Activated CD8-positive, alpha-beta memory T cell treated with anti-CD3 and anti-CD28 coated beads for 36 hours (primary cell): ENCODE results near the gene ECM1. TPM values are rescaled to one million over a fixed set of nuclear protein-coding genes. Genes with fewer than 3 reads are reported as not detected.

Source experiments
- CTCF ChIA-PET: fragments of 350-600 bp; sonication (Branson Sonifier 250); formaldehyde crosslinking; loops from one replicate; lab custom pipeline; 2021; ENCODE audit warnings: antibody characterized with exemption; lab: Charles Lee
- POLR2A ChIA-PET: fragments of 350-600 bp; sonication (Branson Sonifier 250); formaldehyde crosslinking; loops from one replicate; lab custom pipeline; 2021; ENCODE audit warnings: antibody characterized with exemption; lab: Charles Lee
- total RNA-seq, 2 experiments: library from RNA; stranded (reverse); gene quantifications; one replicate each; pipeline ENCODE4 v1.2.3, GENCODE V29; 2021

ECM1 gene
- total RNA-seq, 2 experiments from 2014 or later, result 1.3 to 1.5 TPM

DNA sequence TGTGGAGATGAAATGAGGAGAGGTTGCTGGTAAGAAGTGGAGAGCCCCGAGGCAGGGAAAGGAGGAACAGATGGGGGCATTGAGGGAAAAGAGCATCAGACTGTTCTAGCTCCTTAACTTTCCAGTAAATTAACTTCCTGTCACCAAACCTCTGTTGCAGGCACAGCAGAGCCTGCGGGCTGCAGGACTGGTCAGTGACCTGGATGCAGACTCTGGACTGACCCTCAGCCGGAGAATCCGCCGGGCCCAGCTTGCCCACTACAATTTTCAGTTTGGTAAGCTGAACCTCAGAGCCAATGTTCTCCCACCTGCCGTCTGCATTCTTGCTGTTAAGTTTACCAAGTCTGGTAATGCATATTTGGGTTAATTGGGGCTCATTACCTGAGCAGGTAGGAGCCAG lies 2.5 kb upstream of the ECM1 start:
- POLR2A ChIA-PET, result no interaction called here
- CTCF ChIA-PET, result no interaction called here

- POLR2A ChIA-PET, result no interaction called here
These were observed 1.1 kb downstream of the ECM1 start for GRCh38 chr1:150508982-150509381.

DNA sequence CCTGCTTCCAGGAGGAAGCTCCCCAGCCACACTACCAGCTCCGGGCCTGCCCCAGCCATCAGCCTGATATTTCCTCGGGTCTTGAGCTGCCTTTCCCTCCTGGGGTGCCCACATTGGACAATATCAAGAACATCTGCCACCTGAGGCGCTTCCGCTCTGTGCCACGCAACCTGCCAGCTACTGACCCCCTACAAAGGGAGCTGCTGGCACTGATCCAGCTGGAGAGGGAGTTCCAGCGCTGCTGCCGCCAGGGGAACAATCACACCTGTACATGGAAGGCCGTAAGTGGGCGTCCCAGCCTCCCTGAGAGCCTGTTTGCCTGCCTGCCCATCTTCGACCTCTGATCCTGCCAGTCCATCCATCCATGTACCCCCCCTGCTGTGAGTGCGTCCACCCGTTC lies 3.6 kb downstream of the ECM1 start:
- ChIA-PET POLR2A (interaction anchor here (1.1 kb wide), 1 partner anchor 25 kb away, joined by 3 read pairs; the partner anchor contains the start of gene TARS2), CTCF (interaction anchor here (0.6 kb wide), 1 partner anchor 205 kb away, joined by 3 read pairs; no protein-coding TSS in a partner anchor)

More at GRCh38 chr1:150508982-150509381, 1.1 kb downstream of the ECM1 start:
- CTCF ChIA-PET, result interaction anchor here (0.6 to 1.3 kb wide), 2 partner anchors 24 kb away, joined by 3 read pairs; no protein-coding TSS in a partner anchor

- ChIA-PET POLR2A (interaction anchor here (1.1 kb wide), 1 partner anchor 25 kb away, joined by 3 read pairs; the partner anchor contains the start of gene TARS2), CTCF (interaction anchor here (0.6 kb wide), 1 partner anchor 205 kb away, joined by 3 read pairs; no protein-coding TSS in a partner anchor)
These were observed 4.2 kb downstream of the ECM1 start for GRCh38 chr1:150511985-150512660.

GRCh38 chr1:150512846-150513245 lies 4.9 kb downstream of the ECM1 start:
- ChIA-PET CTCF (no interaction called here), POLR2A (interaction anchor here (1.1 kb wide), 1 partner anchor 26 kb away, joined by 3 read pairs; the partner anchor contains the start of gene TARS2)

GRCh38 chr1:150513351-150513791 lies 5.5 kb downstream of the ECM1 start:
- ChIA-PET CTCF (interaction anchor here (0.6 to 1.2 kb wide), 3 partner anchors 25 to 53 kb away, joined by 3 to 4 read pairs (median 3); no protein-coding TSS in a partner anchor), POLR2A (no interaction called here)

DNA sequence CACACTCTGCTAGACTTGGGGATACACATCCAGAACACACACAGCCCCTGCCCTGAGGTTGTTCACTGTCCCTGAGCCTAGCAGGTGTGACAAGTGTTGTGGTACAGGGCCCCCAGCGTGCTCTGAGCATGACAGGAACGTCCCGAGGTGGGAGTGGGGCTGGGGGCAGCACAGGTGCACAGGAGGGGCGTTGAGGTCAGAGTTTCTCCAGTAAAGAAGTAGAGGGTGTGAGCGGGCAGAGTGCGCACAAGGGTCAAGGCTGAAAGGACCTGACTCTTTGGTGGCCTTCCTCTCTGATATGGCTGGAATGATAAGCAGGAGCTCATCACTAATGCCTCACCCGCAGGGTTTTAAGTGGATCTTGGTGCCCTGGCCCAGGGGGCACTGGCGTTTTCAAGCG lies 6.4 kb downstream of the ECM1 start:
- ChIA-PET POLR2A (interaction anchor here (1.7 kb wide), 1 partner anchor 27 kb away, joined by 7 read pairs; the partner anchor contains the start of gene TARS2), CTCF (interaction anchor here (0.9 to 1.3 kb wide), 4 partner anchors 25 to 49 kb away, joined by 3 to 4 read pairs (median 4); no protein-coding TSS in a partner anchor)

DNA sequence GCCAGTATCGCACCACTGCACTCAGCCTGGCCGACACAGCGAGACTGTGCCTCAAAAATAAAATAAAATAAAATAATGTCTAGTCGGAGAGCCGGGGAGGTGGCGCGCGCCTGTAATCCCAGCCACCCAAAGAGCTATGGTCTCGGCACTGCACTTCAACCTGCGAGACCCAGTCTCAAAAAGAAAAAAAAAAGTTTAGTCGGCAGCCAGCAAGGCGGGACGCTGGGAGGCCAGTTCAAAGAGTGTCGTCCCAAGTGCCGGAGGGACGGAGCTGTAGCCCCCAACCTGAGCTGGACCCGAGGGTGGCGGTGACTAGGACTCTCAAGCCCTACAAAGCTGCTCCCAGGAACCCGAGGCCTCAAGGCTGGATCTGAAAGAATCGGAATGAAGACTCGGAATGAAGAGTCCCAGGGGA lies 7.0 kb downstream of the ECM1 start:
- CTCF ChIA-PET, result interaction anchor here (0.7 to 2.0 kb wide), 5 partner anchors 18 to 465 kb away, joined by 3 to 5 read pairs (median 3); no protein-coding TSS in a partner anchor
- POLR2A ChIA-PET, result interaction anchor here (0.5 to 1.7 kb wide), 4 partner anchors 28 to 396 kb away, joined by 3 to 7 read pairs (median 6); partner anchors contain the start of genes RPRD2 and TARS2

DNA sequence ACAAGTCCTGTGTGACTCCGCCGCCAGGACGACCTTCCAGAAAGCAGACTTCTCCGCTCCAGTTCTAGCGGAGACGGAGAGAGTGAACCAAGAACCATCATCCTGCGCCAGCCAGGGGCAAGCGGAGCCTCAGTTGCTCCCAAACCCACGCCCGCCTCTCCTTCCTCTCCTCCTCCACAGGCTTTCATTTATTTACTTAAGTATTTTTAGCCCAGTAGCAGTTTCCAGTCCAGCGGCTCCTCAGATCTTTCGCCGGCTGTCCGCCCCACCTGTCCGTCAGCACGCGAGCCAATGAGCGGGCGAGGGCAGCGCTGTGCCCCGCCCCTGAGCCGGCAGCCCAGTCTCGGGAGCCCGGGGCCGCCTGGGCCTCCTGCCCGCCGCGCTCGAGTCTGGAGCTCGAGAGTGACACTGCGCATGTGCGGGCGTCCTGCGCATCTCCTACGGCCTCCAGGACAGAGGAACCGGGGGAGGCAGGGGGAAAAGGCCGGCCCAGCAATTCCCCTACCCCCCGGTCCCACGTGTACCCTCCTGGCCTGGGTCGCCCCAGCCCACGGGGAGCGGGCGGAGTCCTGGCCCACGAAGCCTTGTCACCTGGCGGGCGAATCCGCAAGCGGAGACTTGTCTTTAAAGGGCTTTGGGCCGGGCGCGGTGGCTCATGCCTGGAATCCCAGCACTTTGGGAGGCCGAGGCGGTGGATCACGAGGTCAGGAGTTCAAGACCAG lies 7.6 kb downstream of the ECM1 start, which contains the start of gene FALEC:
Gene FALEC, plus strand, starts transcription at position 425 of the 722 bp plus-strand sequence.
- POLR2A ChIA-PET, result interaction anchor here (0.5 to 1.7 kb wide), 6 partner anchors 28 to 395 kb away, joined by 3 to 8 read pairs (median 6); partner anchors contain the start of genes RPRD2 and TARS2
- CTCF ChIA-PET, result interaction anchor here (0.6 to 2.7 kb wide), 12 partner anchors 18 to 465 kb away, joined by 3 to 10 read pairs (median 3); no protein-coding TSS in a partner anchor

GRCh38 chr1:150516050-150516591 lies 8.2 kb downstream of the ECM1 start:
- POLR2A ChIA-PET, result interaction anchor here (0.6 to 1.7 kb wide), 5 partner anchors 16 to 152 kb away, joined by 3 to 8 read pairs (median 6); partner anchors contain the start of genes RPRD2 and TARS2
- CTCF ChIA-PET, result interaction anchor here (0.6 to 2.7 kb wide), 10 partner anchors 17 to 464 kb away, joined by 3 to 10 read pairs (median 3); no protein-coding TSS in a partner anchor

DNA sequence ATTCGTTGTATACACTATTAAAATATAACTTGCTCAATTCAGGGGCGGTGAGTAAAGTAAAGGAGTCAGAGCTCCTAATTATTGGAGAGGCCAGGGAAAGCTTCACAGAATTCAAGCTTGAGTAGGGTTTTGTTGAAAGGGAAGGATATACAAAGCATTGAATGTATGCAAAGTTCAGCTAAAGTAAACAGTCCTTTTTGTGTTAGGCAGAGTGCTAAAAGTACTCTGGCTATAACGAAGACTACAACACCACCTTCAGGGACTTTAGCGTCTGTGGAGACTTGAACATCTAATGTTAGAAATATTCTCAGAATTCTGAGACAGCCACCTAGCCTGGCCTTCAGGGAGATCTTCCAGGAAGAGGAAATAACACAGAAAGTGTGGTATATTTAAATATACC lies 8.7 kb downstream of the ECM1 start:
- ChIA-PET CTCF (interaction anchor here (0.7 to 2.7 kb wide), 7 partner anchors 17 to 464 kb away, joined by 3 to 10 read pairs (median 3); no protein-coding TSS in a partner anchor), POLR2A (interaction anchor here (0.7 kb wide), 1 partner anchor 16 kb away, joined by 3 read pairs; no protein-coding TSS in a partner anchor)

- ChIA-PET POLR2A (no interaction called here), CTCF (interaction anchor here (0.6 kb wide), 1 partner anchor 550 kb away, joined by 5 read pairs; no protein-coding TSS in a partner anchor)
These were observed 13.5 kb downstream of the ECM1 start for GRCh38 chr1:150521196-150521968.

DNA sequence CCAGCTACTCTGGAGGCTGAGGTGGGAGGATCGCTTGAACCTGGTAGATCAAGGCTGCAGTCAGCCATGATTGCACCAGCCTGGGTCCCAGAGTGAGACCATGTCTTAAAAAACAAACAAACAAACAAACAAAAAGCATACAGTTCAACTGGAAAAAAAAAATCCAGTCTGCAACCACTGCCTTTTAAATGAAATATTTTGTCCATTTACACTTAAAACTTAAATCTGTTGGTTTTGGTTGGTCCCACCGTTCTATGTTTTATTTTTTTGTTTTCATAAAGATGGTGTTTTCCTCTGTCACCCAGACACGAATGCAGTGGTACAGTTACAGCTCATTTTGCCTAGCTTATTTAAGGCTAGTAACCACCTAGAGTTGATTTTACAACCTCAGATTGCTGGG lies 17.4 kb downstream of the ECM1 start:
- CTCF ChIA-PET, result no interaction called here
- POLR2A ChIA-PET, result no interaction called here

DNA sequence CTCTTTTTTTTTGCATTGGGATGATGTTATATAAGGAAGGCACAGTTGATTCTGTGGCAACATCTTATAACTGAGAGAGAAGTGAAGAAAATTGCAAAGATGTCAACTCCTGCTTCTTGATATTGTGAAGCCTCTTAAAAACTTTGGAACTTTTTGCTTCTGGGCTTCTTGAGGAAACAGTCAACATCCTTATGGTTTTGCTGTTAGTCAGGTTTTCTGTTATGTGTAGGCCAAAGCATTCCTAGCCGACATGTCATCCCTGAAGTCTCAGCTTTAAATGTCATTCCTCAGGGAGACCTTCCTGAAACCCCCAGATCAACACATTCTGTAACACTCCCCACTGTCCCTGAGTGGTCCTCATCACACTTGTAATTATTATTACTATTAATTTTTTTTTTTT lies 20.3 kb downstream of the ECM1 start:
- ChIA-PET CTCF (no interaction called here), POLR2A (no interaction called here)

GRCh38 chr1:150529017-150529416 lies 21.1 kb downstream of the ECM1 start:
- CTCF ChIA-PET, result no interaction called here
- POLR2A ChIA-PET, result no interaction called here

GRCh38 chr1:150530491-150531159 lies 22.7 kb downstream of the ECM1 start:
- POLR2A ChIA-PET, result no interaction called here

DNA sequence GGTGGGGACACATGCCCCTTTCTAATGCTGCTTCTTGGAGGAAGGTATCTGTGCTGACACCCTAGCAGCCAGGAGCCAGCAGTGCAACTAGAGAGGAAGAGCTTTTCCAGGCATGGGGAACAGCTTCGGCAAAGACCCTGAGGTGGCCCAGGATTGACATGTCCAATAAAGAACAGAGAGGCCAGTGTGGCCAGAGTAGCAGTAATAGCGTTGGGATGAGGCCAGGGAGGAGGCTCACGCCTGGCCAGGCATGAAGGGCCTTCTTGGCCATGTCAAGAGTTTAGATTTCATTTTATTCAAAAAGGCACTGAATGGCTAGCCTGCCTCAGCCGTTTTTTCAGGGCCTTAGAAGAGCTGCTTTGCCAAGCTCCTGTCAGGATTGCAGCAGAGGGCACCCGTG lies 25.0 kb downstream of the ECM1 start:
- ChIA-PET POLR2A (interaction anchor here (1.0 kb wide), 1 partner anchor 17 kb away, joined by 3 read pairs; no protein-coding TSS in a partner anchor), CTCF (interaction anchor here (0.6 to 2.6 kb wide), 12 partner anchors 9 to 353 kb away, joined by 3 to 12 read pairs (median 3); partner anchors contain the start of genes ECM1 and FALEC)

More at GRCh38 chr1:150530491-150531159, 22.7 kb downstream of the ECM1 start:
- CTCF ChIA-PET, result interaction anchor here (2.6 kb wide), 1 partner anchor 30 kb away, joined by 12 read pairs; no protein-coding TSS in a partner anchor
